Lung microvascular endothelial cell (primary cell): ENCODE results near the gene APLF. TPM values are rescaled to one million over a fixed set of nuclear protein-coding genes. Genes with fewer than 3 reads are reported as not detected.
"Not testable (repeated sequence)": the region's sequence is repeated elsewhere in the genome, so short reads cannot be mapped to it uniquely, and the experiment has no call there.

Experiments used
- DNase-seq, 2 donors: peaks; one replicate each; pipeline versions ENCODE4 v3.0.0 to v3.0.0-alpha.2; 2010; ENCODE audit warnings: low read depth in 2 of 2
- total RNA-seq: library from RNA; depleted of rRNA; stranded (reverse); fragments of >200 nt; gene quantifications from 2 replicates; pipeline ENCODE4 v1.2.1, GENCODE V29; 2014

Gene APLF
- total RNA-seq, 1 donor from 2014 or later, result 13.3 TPM

DNA sequence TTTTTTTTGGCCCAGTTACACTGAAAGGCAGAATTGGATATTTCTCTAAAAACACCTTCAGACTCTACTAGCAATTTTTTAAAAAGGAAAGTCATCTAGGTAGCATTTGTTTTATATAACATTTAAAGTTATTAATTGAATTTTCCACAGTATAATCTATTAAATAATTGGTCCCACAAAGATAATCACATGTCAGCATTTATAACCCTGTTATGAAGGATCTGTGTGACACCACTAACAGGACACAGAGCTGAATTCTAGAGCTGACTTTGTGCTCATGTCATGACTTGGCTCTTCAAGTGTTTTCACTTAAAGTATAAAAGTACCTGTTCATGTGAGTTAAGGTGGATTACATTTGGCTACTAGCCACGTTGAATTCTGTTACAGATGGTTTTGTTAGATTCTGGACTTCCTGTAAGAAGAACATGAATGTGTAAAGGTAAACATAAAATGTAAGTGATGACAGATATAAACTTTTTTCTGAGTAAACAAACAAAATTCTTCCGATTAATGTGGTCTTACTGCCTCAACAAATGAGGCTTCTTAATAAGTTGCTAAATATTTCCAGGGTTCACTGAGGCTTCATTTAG, 106.9 kb downstream of the APLF start:
- DNase-seq, result no peak

DNA sequence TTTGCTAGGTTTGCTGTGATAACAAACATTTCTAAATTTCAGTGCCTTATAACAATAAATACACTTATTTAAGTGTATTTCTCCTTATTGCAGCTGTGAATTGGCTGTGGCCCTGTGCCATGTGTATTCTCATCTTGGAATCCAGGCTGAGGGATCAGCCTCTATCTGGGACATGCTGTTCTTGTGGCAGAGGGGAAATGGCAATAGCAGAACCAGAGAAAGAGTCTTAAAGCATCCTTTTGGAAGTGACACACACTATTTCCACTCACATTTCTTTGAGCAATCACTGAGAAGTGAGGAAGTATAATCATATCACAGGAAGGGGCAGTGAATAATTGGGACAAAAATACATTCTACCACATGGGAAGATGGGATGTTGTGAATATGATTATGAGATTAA, 109.8 kb downstream of the APLF start:
- peak in 1 of 2 donors; percentile 60 for DNase-seq

DNA sequence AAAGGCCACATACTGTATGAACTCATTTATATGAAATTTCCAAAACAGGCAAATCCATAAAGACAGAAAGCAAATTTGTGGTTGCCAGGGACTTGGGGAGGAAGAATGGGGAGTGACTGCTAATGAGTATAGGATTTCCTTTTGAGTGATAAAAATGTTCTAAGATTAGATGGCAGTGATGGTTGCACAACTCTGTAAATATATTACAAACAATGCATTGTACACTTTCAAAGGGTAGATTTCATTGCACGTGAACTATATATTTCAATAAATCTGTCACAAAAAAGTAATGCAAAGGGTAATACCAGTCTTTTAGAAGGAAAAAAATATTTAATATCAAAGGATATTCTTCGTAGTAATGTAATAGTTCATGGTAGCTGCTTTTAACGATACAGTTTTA, 112.3 kb downstream of the APLF start:
- no peak for DNase-seq

DNA sequence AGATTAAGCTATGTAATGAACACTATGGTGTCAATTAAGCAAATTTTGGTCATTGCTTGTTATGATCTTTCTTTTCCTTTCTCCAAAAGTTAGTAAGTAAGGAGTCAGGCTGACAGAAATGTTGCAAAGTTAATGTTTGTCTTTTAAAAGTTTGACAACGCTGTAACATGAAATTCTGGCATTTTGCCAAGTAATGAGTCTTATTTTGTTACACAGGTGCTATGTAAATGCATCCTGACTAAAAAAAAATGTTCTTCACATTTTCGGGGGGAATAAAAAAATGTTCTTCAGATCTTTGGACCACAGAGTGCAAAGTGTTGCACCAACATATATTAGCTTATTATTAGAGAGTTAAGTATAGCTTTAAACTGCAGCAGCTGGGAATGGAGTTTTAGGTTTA, 121.2 kb downstream of the APLF start:
- no peak for DNase-seq

DNA sequence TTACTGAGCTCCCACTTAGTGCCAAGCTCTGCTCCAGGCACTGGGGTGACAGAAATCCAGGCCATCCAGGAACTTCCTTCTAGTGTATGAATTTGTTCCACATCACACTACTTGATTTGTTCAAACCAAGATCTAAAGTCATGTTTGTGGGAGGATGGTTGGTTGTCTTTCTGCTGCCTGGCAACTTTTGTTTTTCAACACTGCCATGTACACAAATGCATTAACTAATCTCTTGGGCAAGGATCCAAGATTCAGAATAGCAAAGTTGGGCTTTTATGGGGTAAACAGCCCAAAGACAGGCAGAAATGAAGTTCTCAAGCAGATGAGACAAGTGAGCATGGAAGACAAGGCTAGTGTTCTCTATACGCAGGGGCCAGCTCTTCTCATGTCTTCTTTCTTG, 122.6 kb downstream of the APLF start:
- DNase-seq, result peak in 1 of 2 donors; percentile 36

DNA sequence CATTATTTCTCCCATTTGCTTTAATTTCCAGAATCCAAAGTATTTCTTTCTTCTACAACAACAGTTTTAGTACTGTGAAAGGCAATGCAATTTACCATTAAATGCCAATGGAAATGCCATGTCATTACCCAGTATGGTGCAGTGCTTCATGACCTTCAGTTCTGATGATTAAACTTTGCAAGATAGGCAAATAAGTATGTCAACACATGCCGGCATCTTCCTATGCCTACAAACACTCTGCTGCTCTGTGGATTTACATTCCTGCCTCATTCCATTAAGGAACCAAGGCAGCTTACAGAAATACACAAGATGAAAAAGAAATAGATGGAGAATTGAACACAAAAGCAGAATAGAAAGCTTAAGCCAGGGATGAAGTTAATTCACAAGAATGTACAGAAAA, 123.3 kb downstream of the APLF start:
- DNase-seq, result no peak

DNA sequence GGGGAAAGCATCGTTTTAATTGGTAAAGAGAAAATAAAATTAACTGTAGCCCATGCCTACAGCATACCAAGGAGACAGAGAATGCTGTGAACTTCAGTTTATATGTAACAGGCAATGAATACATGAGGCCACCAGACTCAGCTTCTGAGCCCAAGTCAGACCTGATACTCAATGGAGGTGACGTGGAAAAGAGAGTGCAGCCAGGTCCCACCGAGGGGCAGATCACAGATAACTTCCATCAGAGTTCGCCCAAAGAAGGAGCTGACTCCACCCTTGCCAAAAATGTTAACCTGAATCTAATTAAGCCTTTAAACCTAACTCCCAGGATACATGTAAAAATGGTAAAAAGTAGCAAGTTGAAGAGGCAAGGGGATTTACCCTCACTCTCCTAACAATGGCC, 123.8 kb downstream of the APLF start:
- no peak for DNase-seq

DNA sequence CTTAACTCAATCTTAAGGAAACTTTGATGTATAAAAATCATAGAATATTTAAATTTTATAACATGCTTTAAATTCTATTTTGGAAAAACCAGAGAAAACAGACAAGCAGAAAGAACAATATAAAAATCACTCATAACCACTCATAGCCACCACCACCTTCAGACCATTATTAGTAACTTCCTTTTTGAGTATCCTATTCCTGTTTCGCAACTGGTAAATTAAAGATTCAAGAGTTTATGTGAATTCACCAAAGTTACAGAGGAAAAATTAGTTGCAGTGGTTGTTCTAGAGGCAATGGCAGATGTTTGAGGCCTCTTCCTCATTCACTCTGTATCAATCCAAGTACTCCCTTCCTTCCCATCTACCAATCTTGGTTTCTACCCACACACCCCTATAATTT, 126.7 kb downstream of the APLF start:
- DNase-seq, result peak in 1 of 2 donors; percentile 53

DNA sequence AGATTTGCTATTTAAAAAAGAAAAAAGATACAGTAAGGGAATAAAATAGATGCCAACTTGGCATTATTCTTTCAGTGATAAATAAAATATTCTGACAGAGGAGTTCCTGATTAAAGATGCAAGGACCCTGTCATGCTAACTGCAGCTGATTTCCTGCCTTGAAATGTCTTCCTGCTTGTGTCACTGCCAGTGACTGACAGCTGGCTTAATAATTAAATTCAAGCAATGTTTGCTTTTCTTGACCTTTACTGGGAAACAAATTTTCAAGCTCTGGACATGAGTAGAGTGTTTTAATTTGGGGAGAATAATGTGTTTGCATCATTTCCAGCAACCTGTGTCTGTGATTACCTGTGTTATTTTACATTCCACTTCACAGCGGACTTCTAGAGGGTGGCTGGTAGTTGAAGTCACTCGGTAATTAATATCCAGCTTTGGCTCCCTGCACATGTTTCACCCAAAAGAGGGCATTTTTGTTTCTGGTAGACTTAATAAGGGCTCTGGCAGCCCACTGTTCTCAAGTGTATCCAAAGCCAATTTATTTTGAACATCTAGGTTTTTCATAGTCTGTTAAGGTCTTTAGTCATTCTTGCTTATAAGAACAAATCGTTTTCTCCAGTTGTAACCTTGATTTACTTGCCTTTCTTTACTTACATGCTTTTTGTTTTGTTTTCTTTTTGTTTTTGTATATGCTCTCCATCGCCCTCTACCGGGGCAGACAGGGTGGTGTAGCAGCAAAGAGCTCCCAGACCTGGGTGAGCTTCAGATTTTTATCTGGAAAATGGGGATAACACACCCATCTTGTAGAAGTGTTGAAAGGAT, 127.5 kb downstream of the APLF start:
- DNase-seq, result peak; percentile 47 to 61

DNA sequence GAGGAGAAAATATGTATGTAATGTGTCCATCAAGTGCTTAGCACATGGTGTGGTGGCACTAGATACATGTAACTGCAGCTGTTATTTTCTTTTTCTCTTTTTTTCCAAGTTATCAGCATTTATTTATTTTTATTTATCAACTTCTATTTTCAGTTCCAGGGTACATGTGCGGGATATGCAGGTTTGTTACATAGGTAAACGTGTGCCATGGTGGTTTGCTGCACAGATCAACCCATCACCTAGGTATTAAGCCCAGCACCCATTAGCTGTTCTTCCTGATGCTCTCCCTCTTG, 128.1 kb downstream of the APLF start:
- not testable (repeated sequence) for DNase-seq

DNA sequence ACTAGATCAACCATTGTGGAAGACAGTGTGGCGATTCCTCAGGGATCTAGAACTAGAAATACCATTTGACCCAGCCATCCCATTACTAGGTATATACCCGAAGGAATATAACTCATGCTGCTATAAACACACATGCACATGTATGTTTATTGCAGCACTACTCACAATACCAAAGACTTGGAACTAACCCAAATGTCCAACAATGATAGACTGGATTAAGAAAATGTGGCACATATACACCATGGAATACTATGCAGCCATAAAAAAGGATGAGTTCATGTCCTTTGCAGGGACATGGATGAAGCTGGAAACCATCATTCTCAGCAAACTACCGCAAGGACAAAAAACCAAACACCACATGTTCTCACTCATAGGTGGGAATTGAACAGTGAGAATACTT, 133.1 kb downstream of the APLF start:
- not testable (repeated sequence) for DNase-seq

DNA sequence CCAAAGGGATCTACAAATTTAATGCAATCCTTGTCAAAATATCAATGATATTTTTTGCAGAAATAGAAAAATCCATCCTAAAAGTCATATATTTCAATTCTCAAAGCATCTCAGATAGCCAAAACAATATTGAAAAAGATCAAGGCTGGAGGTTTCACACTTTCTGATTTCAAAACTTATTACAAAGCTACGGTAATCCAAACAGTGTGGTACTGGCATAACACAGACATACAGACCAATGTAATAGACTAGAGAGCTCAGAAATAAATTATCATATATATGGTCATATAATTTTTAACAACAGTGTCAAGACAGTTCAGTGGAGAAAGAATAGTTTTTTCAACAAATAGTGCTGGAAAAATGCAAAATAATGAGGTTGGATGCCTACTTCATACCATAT, 135.7 kb downstream of the APLF start:
- no peak for DNase-seq

DNA sequence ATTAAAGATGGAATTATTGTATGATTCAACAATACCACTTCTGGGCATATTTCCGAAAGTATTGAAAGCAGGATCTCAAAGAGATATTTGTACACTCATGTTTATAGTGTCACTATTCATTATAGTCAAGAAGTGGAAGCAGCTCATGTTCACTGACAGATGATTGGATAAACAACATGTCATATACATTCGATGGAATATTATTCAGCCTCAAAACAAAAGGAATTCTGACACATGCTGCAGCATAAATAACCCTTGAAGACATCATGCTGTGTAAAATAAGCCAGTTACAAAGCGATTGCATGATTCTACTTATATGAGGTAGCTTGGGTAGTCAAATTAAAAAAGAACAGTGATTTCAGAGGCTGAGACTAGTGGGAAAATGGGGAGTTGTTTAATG, 136.7 kb downstream of the APLF start:
- DNase-seq, result no peak

DNA sequence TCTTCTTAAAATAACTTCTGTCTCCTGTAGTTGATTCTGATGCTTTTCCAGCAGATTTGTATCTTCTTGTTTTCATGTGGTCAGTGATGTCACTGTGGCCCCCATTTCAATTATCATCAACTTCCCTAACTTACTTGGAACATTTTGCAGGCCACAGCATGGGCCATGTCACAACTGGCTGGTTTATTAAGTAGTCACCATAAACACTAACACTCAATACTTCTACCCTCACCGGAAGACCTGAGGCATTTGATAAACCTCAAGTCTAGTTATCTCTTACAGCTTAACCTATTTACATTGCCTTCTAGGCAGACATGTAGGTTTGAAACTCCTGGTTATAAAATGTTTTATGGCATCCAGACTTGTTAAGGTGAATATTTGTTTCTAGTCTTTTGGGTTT, 138.6 kb downstream of the APLF start:
- DNase-seq, result no peak

DNA sequence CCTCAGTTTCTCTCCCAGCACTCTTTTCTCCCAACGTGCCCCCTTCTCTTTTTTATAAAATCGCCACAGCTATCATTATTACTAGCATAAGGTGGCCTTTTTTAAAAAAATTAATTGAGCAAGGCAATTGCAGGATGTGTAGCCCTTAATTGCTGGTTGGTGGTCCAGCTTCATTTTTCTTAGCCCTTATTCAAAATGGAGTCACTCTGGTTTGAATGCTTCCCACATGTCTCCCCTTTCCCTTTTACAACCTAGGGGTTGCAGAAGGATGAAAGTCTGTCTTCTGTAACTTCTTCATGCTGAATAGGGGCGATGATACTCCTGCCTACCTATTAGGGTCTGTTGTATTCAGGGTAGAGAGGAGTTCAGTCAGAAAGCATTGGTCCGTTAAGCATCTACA, 139.4 kb downstream of the APLF start:
- no peak for DNase-seq

DNA sequence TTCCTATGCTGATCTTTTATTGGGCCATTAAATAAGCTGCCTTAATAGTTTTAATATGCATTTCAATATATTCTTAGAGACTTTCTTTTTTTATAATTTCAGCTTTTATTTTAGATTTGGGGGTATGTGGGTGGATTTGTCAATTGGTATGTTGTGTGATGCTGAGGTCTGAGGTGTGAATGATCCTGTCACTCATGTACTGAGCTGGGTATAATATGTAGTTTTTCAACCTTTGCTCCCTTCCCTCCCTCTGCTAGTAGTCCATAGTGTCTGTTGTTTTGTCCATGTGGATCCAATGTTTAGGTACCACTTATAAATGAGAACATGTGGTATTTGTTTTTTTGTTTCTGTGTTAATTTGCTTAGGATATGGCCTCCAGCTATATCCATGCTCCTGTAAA, 140.5 kb downstream of the APLF start:
- no peak for DNase-seq

DNA sequence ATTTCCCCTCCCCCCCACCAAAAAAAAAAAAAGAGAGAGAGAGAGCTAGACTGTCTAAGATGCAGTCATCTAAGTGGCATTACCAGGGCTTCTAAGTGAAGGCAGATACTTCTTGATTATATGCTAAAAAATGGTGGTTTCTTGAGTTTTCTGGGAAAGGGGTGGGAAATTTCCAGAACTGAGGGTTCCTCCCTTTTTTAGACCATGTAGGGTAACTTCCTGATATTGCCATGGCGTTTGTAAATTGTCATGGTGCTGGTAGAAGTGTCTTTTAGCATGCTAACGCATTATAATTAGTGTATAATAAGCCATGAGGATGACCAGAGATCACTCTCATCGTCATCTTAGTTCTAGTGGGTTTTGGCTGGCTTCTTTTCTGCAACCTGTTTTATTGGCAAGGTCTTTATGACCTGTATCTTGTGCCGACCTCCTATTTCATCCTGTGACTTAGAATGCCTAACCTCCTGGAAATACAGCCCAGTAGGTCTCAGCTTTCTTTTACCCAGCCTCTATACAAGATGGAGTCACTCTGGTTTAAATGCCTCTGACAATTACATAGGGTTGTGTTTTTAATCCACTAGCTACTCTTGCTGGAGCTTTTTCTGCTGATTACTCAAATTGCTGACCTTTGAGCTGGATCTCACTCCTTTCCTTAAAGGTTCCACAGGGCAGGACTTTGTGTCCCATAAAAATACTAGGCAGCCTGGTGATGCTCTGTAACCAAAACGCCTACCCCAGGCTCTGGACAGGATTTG, 145.6 kb downstream of the APLF start:
- no peak for DNase-seq

DNA sequence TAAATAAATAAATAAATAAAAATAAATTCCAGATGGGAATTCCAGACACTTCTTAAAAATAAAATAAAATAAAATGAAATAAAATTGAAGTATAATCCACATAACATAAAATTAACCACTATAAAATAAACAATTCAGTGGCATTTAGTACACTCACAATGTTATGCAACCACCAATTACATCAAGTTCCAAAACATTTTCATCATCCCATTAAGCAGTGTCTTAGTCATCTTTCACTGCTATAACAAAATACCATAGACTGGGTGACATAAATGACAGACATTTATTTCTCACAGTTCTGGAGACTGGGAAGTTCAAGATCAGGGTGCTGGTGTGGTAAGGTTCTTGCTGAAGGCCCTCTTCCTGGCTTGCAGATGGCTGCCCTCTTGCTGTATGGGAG, 153.4 kb downstream of the APLF start:
- no peak for DNase-seq

DNA sequence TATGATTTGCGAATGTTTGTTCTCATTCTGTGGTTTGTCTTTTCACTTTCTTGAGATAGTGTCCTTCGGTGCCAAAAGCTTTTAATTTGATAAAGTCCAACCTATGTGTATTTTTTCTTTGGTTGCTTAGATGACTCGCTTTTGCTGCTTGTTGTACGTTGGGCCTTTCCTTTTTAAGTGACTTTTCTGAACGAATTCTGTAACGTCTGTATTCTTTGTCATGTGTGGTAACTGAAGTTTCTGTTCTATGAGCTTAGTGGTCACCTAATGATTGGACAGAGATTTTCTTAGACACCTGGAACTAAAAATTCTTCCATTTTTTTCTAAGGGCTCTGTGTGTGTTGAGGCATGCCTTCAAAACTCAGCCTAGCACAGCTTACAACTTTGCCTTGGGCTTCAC, 156.4 kb downstream of the APLF start:
- no peak for DNase-seq

DNA sequence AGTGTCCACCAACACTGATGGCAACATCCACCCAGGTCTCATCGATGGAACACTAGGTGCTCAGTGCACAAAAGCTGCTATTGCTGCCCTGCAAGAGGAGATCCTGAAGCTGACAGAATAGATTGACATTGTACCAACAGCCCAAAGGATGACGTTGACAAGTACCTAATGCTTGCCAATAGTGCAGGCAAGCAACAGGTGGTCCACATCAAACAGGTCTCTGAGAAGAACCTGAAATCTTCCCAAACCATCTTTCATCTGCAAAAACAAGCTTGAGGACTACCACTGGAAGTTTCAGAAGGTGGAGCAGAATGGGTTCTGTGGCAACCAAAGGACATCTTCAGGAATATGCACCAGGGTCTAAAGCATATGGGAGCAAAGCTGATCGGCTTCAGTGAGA, 160.2 kb downstream of the APLF start:
- no peak for DNase-seq
